ENCODE results near the gene JAM3.

DNA sequence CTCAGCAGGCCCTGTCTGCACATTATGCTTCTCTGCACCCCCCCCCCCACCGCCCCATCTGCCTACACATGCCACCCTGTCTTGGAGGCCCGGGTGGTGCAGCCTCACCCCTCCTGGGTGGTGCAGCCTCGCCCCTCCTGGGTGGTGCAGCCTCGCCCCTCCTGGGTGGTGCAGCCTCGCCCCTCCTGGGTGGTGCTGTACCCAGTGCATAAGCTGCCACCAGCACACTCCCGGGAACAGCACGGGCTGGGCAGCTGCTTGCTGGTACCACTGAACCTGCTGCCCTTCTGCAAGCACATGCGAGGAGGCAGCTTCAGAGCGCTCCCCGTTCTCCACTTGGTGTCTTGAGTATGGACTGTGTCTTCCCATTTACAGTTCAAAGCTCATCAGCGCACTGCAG lies 85.6 kb downstream of the JAM3 start:
- TF ChIP-seq, protein P1, sequence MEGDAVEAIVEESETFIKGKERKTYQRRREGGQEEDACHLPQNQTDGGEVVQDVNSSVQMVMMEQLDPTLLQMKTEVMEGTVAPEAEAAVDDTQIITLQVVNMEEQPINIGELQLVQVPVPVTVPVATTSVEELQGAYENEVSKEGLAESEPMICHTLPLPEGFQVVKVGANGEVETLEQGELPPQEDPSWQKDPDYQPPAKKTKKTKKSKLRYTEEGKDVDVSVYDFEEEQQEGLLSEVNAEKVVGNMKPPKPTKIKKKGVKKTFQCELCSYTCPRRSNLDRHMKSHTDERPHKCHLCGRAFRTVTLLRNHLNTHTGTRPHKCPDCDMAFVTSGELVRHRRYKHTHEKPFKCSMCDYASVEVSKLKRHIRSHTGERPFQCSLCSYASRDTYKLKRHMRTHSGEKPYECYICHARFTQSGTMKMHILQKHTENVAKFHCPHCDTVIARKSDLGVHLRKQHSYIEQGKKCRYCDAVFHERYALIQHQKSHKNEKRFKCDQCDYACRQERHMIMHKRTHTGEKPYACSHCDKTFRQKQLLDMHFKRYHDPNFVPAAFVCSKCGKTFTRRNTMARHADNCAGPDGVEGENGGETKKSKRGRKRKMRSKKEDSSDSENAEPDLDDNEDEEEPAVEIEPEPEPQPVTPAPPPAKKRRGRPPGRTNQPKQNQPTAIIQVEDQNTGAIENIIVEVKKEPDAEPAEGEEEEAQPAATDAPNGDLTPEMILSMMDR (IDR thresholded peaks at IDR 0.05; ENCODE audit: low read length) = no peak
- TF ChIP-seq EZH2 (optimal IDR thresholded peaks at IDR 0.05; ENCODE audit: low read depth, low read length) = no peak
